ENCODE measurements around the gene WFDC1. TPM values are rescaled to one million over a fixed set of nuclear protein-coding genes. Genes with fewer than 3 reads are reported as not detected.

Gene WFDC1
- total RNA-seq, 2 experiments from 2014 or later, result not detected

GRCh38 chr16:84379008-84379708 is 84.5 kb downstream of the WFDC1 start:
- intact Hi-C loops (cut with micrococcal nuclease; ENCODE audit: unreplicated experiment), result no loop called here
- no peak overlapping the region for H3K27ac ChIP-seq (ENCODE audit: low read depth, low read length, poor library complexity, severe bottlenecking)
- TF ChIP-seq EZH2phosphoT487 (IDR thresholded peaks at IDR 0.05; ENCODE audit: borderline replicate concordance, low read depth, low read length) (no peak), CTCF (conservative IDR thresholded peaks at IDR 0.05; ENCODE audit: low read length) (no peak)
- no peaks in the 10 kb centered on the region for H3K36me3 ChIP-seq (ENCODE audit: insufficient read depth, low read length)
- H3K4me3 ChIP-seq (ENCODE audit: low read depth, low read length, poor library complexity, severe bottlenecking), result no peak overlapping the region
- POLR2A ChIA-PET, result no interaction called here
- no TSS peak for BruUV-seq (replicated peaks)
- no peaks in the 10 kb centered on the region for H3K4me1 ChIP-seq (ENCODE audit: insufficient read depth, low read length, poor library complexity, severe bottlenecking)
- H3K4me2 ChIP-seq (ENCODE audit: low read length), result no peak overlapping the region
- CTCF ChIA-PET (ENCODE audit: unreplicated experiment), result no interaction called here
- no peaks in the 10 kb centered on the region for H3K9me3 ChIP-seq (ENCODE audit: low read length)
- H2AFZ ChIP-seq (ENCODE audit: low read length), result no peak overlapping the region
- H4K20me1 ChIP-seq (ENCODE audit: insufficient read depth, low read length), result no peaks in the 10 kb centered on the region
- H3K79me2 ChIP-seq (ENCODE audit: insufficient read depth, low read depth, low read length), result no peaks in the 10 kb centered on the region
- no peaks in the 10 kb centered on the region for H3K9me2 ChIP-seq (ENCODE audit: insufficient read depth, low read length)
- no peak for DNase-seq (ENCODE audit: low spot score)

Small RNA genes within 50 kb of the gene (small RNA-seq; reads per million reads assigned to genes)
- gene RNA5SP433, result not detected

Other genes starting within 250 kb of the WFDC1 start
- gene MBTPS1, start 177.9 kb upstream of the WFDC1 start, total RNA-seq (2014; rRNA removed; shearing (Covaris generic)), result 39.4 and 49.6 TPM in 2 replicates
- gene MBTPS1, start 177.9 kb upstream of the WFDC1 start, total RNA-seq (2022), result 65.2 and 71.8 TPM in 2 replicates
- 15.4 and 16.3 TPM in 2 replicates for gene HSDL1, start 149.7 kb upstream of the WFDC1 start, total RNA-seq (2014; rRNA removed; shearing (Covaris generic))
- 25.1 and 26.9 TPM in 2 replicates for gene HSDL1, start 149.7 kb upstream of the WFDC1 start, total RNA-seq (2022)
- 0.08 TPM in 1 of 2 replicates, not detected in the other for gene DNAAF1, start 149.6 kb upstream of the WFDC1 start, total RNA-seq (2014; rRNA removed; shearing (Covaris generic))
- gene DNAAF1, start 149.6 kb upstream of the WFDC1 start, total RNA-seq (2022), result 0.24 and 0.34 TPM in 2 replicates
- 27.4 and 64.6 TPM in 2 replicates for gene TAF1C, start 107.8 kb upstream of the WFDC1 start, total RNA-seq (2014; rRNA removed; shearing (Covaris generic))
- gene TAF1C, start 107.8 kb upstream of the WFDC1 start, total RNA-seq (2022), result 62.5 and 66.1 TPM in 2 replicates
- not detected in 2 replicates for gene ADAD2, start 103.7 kb upstream of the WFDC1 start, total RNA-seq (2014; rRNA removed; shearing (Covaris generic))
- gene ADAD2, start 103.7 kb upstream of the WFDC1 start, total RNA-seq (2022), result not detected in 2 replicates
- not detected in 2 replicates for gene KCNG4, start 54.9 kb upstream of the WFDC1 start, total RNA-seq (2014; rRNA removed; shearing (Covaris generic))
- not detected in 2 replicates for gene KCNG4, start 54.9 kb upstream of the WFDC1 start, total RNA-seq (2022)
- gene ATP2C2, start 73.7 kb downstream of the WFDC1 start, total RNA-seq (2014; rRNA removed; shearing (Covaris generic)), result 0.66 TPM in 1 of 2 replicates, not detected in the other
- not detected in 2 replicates for gene ATP2C2, start 73.7 kb downstream of the WFDC1 start, total RNA-seq (2022)
- gene MEAK7, start 209.8 kb downstream of the WFDC1 start, total RNA-seq (2014; rRNA removed; shearing (Covaris generic)), result 9.6 and 12.0 TPM in 2 replicates
- gene MEAK7, start 209.8 kb downstream of the WFDC1 start, total RNA-seq (2022), result 20.5 and 23.3 TPM in 2 replicates

Data from OCI-LY7 (cell line).